HPDE6-E6E7 (cell line): Measurements from ENCODE around the gene WDR49.
"Not testable (repeated sequence)": the region's sequence is repeated elsewhere in the genome, so short reads cannot be mapped to it uniquely, and the experiment has no call there.

Experiments used
- DNase-seq: peaks from one replicate; pipeline ENCODE4 v3.0.0; 2011; ENCODE audit warnings: missing footprints; ENCODE audit errors: extremely low spot score

WDR49 gene

DNA sequence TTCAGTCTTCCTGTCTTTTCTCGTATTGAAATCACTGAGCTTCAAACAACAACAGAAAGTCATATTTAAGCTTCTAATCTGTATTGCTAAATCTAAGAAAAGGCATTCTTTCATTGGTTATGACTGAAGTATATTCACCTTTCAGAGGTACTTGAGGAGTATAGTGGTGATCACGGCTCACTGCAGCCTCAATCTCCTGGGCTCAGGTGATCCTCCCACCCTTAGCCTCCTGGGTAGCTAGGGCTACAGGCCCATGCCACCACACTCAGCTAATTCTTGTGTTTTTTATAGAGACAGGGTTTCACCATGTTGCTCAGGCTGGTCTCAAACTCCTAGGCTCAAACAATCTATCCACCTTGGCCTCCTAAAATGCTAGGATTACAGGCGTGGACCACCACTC, 38.7 kb downstream of the WDR49 start:
- no peak for DNase-seq

DNA sequence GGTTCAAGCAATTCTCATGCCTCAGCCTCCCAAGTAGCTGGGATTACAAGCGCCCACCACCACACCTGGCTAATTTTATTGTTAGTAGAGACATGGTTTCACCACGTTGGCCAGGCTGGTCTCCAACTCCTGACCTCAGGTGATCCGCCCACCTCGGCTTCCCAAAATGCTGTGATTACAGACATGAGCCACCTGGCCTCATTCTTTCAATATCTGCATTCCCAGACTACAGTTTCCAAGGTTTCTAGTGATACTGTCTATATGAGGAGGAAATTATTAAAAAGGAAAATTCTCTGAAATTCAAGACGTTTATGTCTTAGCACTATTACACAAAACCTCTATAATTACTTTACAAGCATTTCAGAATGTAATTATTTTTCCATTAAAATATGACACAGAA, 39.5 kb downstream of the WDR49 start:
- DNase-seq, result not testable (repeated sequence)

DNA sequence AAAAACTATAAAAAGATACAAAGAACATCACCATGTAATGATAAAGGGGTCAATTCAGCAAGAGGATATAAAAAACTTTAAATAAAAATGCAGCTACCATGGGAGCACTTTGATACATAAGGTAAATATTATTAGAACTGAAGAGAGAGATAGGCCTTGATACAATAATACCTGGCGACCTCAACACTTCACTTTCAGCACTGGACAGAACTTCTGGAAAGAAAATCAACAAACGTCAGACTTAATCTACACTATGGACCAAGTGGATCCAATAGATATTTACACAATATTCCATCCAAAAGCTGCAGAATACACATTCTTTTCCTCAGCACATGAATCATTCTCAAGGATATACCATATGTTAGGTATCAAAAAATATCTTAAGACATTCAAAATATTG, 42.0 kb downstream of the WDR49 start:
- DNase-seq, result no peak

DNA sequence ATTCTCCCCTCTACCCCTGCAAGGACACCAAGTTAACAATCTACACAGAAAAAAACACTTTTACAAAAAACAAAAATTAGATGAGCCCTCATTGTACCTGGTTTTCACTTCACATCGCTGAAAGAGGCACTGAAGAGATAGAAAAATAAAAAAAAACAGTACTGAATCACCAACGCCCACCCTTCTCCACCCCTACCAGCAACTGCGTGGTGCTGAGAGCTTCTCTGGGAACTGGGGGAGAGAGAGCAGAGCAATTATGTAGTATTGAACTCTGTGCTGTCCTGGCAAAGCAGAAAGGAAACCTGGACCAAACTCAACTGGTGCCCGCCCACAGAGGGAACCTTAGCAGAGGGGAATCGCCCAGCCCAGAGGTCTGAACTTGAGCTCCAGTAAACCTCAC, 44.6 kb downstream of the WDR49 start:
- no peak for DNase-seq

DNA sequence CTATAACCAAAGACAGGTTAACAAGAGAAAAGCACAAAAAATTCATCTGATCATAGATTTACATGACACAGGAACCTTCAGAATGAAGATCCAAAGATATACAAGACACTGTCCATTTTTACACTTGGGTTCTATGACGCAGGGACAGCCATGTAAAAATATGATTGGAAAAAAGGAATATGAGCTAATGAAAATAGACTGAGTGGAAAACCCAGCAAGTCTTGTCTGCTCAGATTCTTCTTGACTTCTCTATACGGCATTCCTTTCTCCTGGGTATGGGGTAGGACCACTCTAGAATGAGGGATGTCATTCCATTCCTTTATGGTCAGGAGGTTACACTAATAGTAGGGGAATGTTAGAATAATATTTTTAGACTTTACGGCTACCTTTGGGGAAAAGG, 46.9 kb downstream of the WDR49 start:
- DNase-seq, result no peak

DNA sequence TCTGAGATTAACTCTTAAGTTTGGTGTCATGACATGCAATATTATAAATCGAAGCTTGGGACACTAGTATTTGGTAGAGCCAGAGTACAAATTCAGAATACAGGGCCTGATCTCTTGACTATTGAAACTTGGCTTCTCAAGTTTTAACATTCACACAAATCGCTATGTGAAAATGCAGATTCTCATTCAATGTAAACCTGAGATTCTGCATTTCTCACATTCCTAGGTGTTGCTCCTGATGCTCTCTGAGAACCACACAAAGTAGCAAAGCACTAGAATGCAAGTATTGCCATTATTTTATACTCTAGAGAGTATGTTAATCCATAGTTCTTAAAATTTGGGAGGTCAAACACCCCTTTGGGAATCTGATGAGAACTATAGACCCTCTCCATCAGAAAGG, 47.9 kb downstream of the WDR49 start:
- no peak for DNase-seq

DNA sequence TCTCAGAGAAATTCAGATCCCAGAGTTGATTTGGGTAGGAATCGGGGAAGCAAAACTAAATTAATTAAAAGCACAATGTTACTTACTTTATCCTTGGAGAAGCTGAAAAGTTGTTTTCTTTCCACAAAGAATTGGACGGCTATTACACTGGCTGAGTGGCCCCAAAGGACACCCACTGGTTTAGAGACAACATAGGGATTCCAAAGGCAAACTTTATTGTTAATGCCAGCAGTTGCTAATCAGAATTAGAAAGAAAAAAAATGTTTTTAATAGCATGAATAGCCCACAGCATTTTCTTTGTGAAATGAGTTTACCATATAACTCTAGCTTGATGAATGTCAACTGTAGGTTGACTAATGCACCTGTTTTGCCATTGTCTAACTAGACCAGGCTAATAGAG, 51.7 kb downstream of the WDR49 start:
- DNase-seq, result no peak

DNA sequence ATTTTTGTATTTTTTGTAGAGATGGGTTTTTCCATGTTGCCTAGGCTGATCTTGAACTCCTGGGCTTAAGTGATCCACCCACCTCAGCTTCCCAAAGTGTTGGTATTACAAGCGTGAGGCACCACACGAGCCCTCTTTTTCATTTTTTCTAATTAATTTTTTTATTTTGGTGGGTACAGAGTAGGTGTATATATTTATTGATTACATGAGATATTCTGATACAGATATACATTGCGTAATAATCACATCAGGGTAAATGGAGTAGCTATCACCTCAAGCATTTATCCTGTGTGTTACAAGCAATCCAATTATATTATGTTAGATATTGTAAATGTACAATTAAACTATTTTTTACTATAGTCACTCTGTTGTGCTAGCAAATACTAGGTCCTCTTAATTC, 66.1 kb downstream of the WDR49 start:
- DNase-seq, result no peak

DNA sequence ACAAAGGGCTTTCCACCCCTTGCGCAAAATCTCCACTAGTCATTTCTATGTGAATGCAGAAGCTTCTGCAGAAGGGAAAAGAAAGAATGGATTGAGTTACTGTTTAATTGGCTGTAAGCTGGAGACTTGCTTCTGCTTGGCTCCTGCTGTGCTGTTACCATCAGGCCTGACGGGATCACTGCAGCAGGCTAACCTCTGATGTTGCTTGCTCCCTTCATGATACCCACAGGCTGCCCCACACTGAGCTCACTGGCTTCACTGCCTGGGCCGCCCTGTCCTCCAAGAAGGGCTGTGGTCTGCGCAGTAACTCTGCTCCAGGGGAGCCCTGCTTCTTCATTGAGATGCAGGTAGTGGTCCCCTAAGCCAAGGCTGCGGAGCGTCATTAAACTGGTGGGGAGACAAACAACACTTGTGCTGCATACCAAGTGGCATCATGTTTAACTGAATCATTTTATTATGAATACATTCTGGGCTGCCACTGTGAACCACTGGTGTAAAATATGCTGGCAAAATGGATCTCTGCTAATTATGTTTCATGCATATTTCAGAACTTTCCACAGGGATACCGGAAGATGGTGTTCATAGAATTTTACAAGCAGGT, 78.6 kb downstream of the WDR49 start:
- DNase-seq, result no peak

DNA sequence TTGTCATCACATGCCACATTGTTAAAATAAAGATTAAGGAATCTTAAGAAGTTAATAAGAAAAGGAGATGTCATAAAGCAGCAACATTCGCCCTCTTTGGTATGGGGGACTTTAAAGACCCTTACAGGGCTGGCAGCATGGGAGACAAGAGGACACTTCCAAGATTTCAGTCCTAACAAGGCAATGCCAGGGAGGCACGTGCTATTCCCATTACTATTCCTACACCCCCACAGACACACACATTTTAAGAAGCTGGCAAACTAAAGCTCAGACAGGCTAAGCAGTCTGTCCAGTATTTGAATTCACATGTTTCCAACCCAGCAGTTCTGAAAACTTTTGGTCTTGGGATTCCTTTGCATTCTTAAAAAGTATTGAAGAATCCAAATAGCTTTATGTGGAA, 80.8 kb downstream of the WDR49 start:
- DNase-seq, result no peak

DNA sequence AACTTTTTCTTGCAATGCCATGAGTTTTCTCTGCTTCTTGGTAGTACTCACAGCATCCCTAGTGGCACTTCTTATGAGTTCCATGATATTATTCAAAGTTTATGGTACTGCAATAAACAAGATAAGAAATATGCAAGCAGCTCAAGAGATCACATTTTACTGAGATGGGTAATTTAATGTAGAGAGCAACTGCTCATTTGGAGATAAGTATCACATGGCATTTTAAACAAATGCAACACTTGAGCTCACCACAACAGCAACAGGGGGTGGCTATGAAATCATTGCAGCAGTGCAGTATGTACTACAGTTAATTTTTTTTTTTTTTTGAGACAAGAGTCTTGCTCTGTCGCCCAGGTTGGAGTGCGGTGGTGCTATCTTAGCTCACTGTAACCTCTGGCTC, 85.1 kb downstream of the WDR49 start:
- no peak for DNase-seq

DNA sequence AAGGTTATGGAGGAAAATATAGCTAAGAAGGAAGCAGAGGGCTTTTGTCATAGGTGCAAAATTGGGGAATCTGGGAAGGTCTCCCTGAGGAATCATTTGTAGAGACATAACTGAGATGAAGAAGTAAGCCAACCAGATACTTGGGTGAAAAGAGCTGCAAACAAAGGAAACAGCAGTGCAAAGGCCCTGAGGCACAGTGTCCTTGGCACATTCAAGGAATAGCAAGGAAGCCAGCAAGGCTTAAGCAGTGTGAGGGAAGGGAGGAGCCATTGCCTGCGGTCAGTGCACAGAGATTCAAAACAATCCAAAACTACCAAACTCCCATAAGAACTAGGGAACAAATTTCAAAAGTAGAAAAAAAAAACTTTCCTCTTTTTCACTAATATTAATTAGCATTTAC, 88.3 kb downstream of the WDR49 start:
- DNase-seq, result no peak

DNA sequence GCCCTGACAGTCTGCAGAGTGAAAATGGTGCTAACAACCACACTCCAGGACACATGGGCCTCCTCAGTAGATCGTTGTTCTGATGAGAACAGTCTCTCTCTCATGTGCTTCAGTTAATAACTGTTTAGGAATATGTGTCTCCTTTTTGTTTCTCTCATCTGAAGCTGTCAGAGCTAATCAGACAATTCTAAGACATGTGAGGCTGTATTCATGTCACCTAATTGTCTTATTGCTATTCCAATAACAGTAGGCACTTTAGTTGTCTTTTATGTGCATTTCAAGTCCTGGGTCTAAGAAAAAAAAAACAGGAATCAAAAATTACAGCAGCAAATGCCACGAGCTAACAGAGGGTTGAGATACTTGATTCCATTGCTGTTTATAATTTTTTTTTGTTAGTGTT, 89.1 kb downstream of the WDR49 start:
- DNase-seq, result no peak

DNA sequence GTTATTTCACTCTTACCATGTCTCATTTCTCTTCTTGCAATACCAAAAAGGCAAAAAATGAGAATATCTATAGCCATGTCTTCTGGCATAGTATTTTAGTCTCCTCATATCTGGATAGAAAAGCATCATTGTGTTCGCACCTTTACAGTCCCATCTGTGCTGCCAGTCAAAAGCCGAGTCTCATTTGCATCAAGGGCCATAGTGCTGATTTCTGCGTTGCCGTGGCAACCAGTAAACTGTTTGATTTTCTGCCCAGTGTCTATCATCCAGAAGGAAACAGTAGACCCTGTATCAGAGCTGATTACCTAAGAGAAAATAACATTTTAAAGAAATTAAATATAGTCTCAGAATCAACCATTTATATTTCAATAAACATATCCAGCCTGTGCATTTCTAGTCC, 93.8 kb downstream of the WDR49 start:
- no peak for DNase-seq

DNA sequence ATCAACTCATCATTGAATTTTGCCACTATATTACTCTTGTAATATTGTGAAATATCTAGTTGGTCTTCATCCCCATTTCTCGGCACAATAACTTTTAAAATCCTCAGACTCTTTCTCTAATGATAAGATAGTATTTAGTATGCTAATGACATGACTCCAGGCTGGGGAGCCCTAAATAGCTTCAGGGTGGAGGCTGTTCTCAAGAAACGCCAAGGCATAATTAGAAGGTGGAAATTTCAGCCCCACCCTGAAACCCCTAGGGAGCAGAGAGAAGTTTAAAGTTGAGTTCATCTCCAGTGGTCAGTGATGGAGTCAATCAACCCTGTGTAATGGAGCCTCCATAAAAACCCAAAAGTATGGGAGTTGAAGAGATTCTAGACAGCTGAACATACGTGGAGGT, 98.8 kb downstream of the WDR49 start:
- no peak for DNase-seq

DNA sequence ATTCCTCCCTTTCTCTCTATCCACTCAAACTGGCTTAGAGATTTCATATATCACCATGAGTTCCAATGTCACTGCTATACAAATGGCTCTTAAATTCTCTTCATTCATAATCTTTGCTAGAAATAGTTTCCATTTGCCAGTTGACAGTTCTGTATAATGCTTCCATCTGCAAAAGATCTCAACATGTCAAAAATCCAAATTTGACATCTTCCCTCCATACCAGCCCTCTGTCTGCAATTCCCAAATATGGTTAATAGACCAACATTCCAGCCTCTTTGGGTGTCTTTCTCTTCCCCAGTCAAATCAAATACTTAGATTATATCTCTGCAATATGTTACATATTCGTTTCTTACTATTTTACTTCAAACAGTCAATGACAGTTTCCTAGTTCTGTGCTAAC, 115.7 kb downstream of the WDR49 start:
- DNase-seq, result no peak

DNA sequence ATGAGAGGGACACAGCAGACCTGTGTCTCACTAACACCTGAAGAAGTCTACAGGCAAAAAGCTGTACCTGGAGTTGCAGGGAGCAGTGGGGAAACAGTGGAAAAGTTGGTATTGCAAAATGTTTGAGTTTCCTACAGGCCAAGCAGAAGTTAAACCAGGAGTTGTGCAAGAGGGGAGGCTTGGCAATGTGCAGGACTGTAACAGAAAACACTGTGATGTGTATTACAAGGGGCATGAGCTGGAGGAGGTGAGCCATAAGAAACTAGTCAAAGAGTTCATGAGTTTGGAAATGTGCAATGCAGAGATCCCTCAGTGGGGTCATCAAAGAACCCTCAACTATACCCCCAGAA, 132.8 kb downstream of the WDR49 start:
- DNase-seq, result no peak

DNA sequence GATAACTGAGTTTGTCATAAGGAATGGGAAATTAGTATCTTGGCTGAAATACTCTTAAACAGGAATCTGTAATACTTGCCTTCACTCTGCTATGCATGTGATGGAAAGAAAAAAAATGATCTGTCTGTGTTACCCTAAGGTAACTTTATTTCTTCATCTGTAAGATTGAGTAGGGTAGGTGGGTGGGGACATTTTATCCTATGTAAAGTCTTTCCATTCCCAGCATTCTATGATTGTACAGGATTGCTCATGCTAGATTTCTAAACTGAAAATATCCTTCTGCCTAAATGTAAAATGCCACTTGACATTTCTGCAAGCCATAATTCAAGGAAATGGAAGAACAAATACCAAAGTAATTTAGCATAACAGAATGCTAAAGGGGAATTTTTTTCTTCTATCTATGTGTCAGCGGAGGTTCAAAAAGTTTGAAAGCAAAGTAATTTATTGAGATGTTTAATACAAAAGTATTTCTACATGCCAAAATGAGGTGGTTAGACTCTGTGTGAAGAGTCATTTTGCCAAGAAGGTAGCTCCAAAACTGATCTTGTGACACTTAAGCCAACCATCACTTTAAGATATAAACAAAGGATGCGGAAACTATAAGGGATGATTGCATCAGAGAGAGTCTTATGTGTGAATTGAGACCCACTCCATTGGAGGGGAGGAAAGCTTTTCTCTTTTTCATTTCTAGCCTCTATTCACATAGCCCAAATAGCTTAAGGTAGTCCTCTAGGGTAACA, 133.3 kb downstream of the WDR49 start:
- DNase-seq, result no peak

DNA sequence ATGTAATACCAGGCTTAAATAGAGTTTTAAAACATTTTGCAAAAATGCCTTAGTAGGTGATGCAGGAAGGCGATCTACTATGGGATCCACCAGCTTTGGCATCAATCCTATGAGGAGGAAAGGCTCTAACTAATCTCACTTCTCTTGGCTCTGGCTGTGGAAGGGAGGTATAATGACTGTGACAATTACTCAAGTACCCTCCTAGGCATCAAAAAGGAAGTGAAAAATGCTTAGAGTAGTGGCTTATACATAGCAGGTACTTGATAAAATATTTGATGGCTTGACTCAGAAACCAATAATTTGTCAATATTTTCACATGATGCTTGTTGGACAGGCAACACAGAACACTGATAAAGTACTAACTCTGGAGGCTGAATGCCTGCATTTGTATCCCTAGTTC, 145.8 kb downstream of the WDR49 start:
- DNase-seq, result no peak

DNA sequence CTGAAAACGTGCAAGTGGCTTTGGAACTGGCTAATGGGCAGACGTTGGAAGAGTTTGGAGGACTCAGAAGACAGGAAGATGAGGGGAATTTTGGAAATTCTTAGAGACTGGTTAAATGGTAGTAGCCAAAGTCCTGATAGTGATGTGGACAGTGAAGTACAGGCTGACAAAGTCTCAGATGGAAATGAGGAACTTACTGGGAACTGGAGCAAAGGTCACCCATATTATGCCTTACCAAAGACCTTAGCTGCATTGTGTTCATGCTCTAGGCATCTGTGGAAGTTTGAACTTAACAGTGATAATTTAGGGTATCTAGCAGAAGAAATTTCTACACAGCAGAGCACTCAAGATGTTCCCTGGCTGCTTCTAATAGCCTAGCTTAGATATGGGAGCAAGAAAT, 151.3 kb downstream of the WDR49 start:
- no peak for DNase-seq

DNA sequence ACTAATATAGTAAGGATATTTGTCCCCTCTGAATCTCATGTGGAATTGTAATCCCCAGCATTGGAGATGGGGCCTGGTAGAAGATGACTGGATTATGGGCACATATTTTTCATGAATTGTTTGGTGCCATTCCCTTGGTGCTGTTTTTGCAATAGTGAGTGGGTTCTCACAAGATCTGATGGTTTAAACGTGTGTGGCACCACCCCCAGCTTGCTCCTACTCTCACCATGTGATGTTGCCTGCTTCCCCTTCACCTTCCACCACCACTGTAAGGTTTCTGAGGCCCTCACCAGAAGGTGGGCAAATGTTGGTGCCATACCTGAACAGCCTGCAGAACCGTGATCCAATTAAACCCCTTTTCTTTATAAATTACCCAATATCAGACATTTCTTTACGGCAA, 151.8 kb downstream of the WDR49 start:
- no peak for DNase-seq

DNA sequence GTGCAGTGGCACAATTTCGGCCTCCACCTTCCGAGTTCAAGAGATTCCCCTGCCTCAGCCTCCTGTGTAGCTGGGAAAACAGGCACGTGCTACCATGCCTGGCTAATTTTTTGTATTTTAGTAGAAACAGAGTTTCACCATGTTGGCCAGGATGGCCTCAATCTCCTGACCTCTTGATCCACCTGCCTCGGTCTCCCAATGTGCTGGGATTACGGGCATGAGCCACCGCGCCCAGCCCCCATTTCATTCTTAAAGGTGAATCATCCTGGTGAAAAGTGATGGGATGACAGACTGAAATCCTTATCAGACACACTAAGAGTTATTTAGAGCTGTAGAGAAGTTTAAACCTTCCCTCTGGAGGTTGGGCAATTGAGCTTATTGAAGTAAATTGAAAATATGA, 155.8 kb downstream of the WDR49 start:
- no peak for DNase-seq

DNA sequence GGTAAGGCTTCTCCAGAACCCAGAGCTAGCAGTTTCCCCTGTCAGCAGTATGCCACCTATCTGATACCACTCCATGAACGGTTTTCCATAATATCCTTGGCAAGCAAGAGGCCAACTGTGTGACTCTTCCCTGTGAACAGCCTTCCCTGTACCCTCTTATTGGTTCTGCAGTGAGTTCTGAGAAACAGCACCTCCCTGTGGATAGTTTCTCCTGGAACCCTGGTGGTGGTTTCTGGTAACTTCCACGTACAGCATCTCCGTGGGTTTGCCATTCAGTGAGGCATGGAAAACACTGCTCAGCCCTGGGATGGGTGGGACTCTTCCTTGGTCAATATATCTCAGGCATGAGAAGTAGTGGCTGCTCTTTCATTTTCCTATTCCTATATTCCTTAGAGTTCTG, 160.5 kb downstream of the WDR49 start:
- DNase-seq, result no peak

DNA sequence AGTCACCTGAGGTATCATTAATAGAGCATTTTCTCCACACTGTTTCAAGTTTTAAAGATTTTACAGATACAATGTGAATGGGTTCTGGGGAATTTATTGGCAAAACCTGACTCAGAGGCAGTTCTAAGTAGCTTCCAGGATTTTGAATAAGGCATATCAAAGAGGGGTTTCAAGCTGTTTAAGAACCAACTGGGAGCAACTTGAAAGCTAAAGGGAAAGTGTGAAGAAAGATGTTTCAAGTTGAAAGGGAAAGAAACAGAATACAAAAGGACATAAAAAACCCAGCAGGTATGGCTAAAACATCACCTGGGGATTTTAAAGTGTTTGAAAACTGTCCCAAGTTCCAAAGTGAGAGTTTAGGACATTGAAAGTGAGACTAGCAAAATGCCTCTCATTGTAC, 162.1 kb downstream of the WDR49 start:
- DNase-seq, result no peak
